Measurements from ENCODE around the gene MAP1A.

GRCh38 chr15:43522247-43522646 lies 4.8 kb downstream of the MAP1A start:
- TF ChIP-seq POLR2A (IDR thresholded peaks at IDR 0.05; ENCODE audit: insufficient read depth in 1 of 2, low read depth in 2 of 2, low read length in 2 of 2) (no peak), ZNF138 (CRISPR knock-in tag; IDR thresholded peaks at IDR 0.05; ENCODE audit: low read depth) (no peak), KLF9 (CRISPR knock-in tag; IDR thresholded peaks at IDR 0.05; ENCODE audit: low read depth) (no peak), ZNF639 (CRISPR knock-in tag; conservative IDR thresholded peaks at IDR 0.05) (no peak), ZBTB49 (CRISPR knock-in tag; IDR thresholded peaks at IDR 0.05; ENCODE audit: borderline replicate concordance) (no peak), CTCF (CRISPR knock-in tag; IDR thresholded peaks at IDR 0.05) (no peak), ZNF30 (CRISPR knock-in tag; IDR thresholded peaks at IDR 0.05) (no peak), CEBPB (IDR thresholded peaks at IDR 0.05; ENCODE audit: borderline replicate concordance, low read depth, low read length) (no peak), ZNF547 (CRISPR knock-in tag; IDR thresholded peaks at IDR 0.05) (no peak)

All from HepG2 (cell line).